ENCODE data around the gene IL1RAPL1. TPM values are rescaled to one million over a fixed set of nuclear protein-coding genes. Genes with fewer than 3 reads are reported as not detected.

IL1RAPL1 gene
- total and polyA plus RNA-seq, 9 of the 15 experiments (the other 6 are each of a cell fraction or from before 2014, with no cell fraction given), result 0.04 to 0.07 (median 0.04) TPM; not detected in 6

DNA sequence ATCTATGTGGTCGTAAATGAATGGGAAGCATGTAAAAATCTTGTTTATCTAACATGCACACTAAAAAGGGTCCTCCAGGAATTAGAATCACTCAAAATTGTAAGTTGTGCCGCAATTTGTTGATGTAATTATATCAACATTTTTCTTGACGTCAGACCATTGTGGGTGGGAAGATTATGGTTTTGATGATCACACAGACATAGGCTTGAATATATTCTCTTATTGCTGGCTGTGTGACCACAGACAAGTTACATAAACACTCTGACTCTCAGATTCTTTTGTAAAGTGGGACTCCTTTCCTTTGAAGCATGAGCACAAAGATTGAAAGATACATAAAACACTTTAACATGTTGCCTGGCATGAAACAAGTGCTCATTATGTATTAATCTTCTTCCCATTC is 51.5 kb downstream of the IL1RAPL1 start (continued):
- TF ChIP-seq MGA (IDR thresholded peaks at IDR 0.05), result no peak

Measured in K562 (cell line).